Stimulated activated CD4-positive, alpha-beta T cell treated with anti-CD3 and anti-CD28 coated beads, Interleukin-1b, Interleukin-23, amount 100 ng/mL, for 1 hour (primary cell): ENCODE results near the gene RABGAP1L.
"Not testable (repeated sequence)": the region's sequence is repeated elsewhere in the genome, so short reads cannot be mapped to it uniquely, and the experiment has no call there.

ENCODE experiments used
- DNase-seq, 2 donors: peaks; one replicate each; pipeline ENCODE4 v3.0.0-alpha.2; 2020; ENCODE audit warnings: low read depth in 2 of 2

The RABGAP1L gene

GRCh38 chr1:174289644-174290310, 130.5 kb downstream of the RABGAP1L start:
- DNase-seq, result no peak

GRCh38 chr1:174291059-174291458, 131.7 kb downstream of the RABGAP1L start:
- DNase-seq, result no peak

- DNase-seq, result no peak
These were observed 137.0 kb downstream of the RABGAP1L start for GRCh38 chr1:174296309-174296708.

GRCh38 chr1:174297351-174297750, 138.0 kb downstream of the RABGAP1L start:
- DNase-seq, result no peak

- no peak for DNase-seq
These were observed 142.2 kb downstream of the RABGAP1L start for GRCh38 chr1:174301295-174302077.

GRCh38 chr1:174308604-174309003, 149.3 kb downstream of the RABGAP1L start:
- no peak for DNase-seq

- no peak for DNase-seq
These were observed 150.2 kb downstream of the RABGAP1L start for GRCh38 chr1:174309490-174309889.

- no peak for DNase-seq
These were observed 155.1 kb downstream of the RABGAP1L start for GRCh38 chr1:174314433-174314832.

GRCh38 chr1:174315239-174315638, 155.9 kb downstream of the RABGAP1L start:
- DNase-seq, result no peak

GRCh38 chr1:174320897-174321296, 161.6 kb downstream of the RABGAP1L start:
- DNase-seq, result not testable (repeated sequence)

- no peak for DNase-seq
These were observed 163.0 kb downstream of the RABGAP1L start for GRCh38 chr1:174322202-174322862.

GRCh38 chr1:174324493-174324892, 165.2 kb downstream of the RABGAP1L start:
- no peak for DNase-seq

- DNase-seq, result no peak
These were observed 165.6 kb downstream of the RABGAP1L start for GRCh38 chr1:174324939-174325338.

GRCh38 chr1:174326278-174326677, 167.0 kb downstream of the RABGAP1L start:
- no peak for DNase-seq

GRCh38 chr1:174333437-174333836, 174.1 kb downstream of the RABGAP1L start:
- no peak for DNase-seq

GRCh38 chr1:174337000-174337681, 177.8 kb downstream of the RABGAP1L start:
- DNase-seq, result no peak

GRCh38 chr1:174340404-174340803, 181.1 kb downstream of the RABGAP1L start:
- not testable (repeated sequence) for DNase-seq

GRCh38 chr1:174344162-174344561, 184.8 kb downstream of the RABGAP1L start:
- no peak for DNase-seq

- no peak for DNase-seq
These were observed 192.8 kb downstream of the RABGAP1L start for GRCh38 chr1:174352117-174352516.

GRCh38 chr1:174352883-174353608, 193.7 kb downstream of the RABGAP1L start:
- DNase-seq, result no peak

GRCh38 chr1:174358344-174358743, 199.0 kb downstream of the RABGAP1L start:
- DNase-seq, result no peak
